Left lobe of liver (tissue), 2 donors: ENCODE results near the gene BBOX1. TPM values are rescaled to one million over a fixed set of nuclear protein-coding genes. Genes with fewer than 3 reads are reported as not detected.
A peak's percentile ranks its signal among the peaks of the same experiment; 100 is the strongest.

Experiments
- ATAC-seq: fragments of 200-7000 bp; cut with Tn5 transposase; one replicate; pipeline ENCODE4 v1.9.1; 2020; ENCODE audit warnings: mild to moderate bottlenecking, moderate library complexity
- DNase-seq: peaks from one replicate; pipeline ENCODE4 v3.0.0-alpha.2; 2020; ENCODE audit warnings: low spot score
- total RNA-seq: library from RNA; stranded (reverse); gene quantifications from one replicate; pipeline ENCODE4 v1.2.1, GENCODE V29; 2021
- donor health status: DM: no; HTN: no; CAD: no; lungs with moderate emphysema.
- donor health status: DM: no; HTN: yes; CAD: no.

The BBOX1 gene
- total RNA-seq, 1 donor from 2014 or later = 22.6 TPM

- peak; percentile 75 for ATAC-seq
- DNase-seq = no peak
Observed at GRCh38 chr11:27025312-27025955, 15.2 kb upstream of the BBOX1 start.

DNA sequence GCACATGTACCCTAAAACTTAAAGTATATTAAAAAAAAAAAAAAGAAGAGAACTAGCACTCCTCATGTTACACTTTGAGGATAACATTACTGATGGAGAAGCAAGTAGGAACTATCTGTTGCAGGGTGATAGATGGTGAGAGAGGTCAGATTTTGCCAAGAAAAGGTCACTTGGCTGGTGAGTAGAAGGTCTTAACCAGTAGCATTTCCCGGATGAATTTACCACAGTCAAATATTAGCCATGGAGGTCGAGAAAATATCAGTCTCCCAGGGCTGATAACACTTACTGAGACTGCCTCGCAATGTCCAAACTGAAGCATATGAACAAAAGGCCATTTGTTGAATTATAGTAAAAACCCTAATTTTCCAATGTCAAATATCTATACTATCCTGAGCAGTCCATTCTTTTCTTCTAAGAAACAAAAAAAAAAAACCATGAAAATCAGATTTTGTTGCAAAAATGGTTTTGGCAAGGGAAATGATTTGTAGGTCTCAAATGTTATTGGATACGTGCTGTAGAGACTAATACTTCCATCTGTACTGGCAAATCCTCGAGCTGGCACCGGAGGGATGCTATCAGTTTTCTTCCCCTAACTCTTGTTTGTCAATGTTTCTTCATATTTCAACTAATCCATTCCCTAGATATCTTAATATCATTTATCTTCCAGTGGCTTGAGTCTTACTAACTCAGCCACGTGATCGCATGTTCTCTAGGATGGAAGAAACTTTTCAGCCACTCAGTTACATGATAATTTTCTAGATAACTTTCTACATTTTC lies 14.5 kb upstream of the BBOX1 start:
- no peak for DNase-seq
- ATAC-seq = peak; percentile 81

DNA sequence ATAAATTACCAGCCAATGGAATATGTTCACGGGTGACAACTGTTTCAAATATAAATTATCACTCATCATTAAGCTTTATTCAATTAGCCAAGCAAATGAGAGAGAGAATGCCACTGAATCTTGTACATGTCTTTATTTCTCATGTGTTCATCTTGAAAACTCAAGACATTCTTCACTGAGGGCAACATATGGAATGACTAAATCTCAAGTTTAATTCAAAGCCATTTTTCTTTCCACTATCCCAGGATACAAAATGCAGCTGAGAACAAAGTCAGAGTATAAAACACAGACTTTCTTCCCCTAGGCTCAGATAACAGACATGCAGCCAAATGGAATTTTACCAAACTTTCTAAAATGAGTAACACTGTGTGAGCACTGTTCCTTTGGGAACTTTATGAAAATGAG lies 12.1 kb upstream of the BBOX1 start:
- ATAC-seq (peak; percentile 14), DNase-seq (no peak)

GRCh38 chr11:27029966-27030365 lies 10.6 kb upstream of the BBOX1 start:
- DNase-seq (no peak), ATAC-seq (no peak)

DNA sequence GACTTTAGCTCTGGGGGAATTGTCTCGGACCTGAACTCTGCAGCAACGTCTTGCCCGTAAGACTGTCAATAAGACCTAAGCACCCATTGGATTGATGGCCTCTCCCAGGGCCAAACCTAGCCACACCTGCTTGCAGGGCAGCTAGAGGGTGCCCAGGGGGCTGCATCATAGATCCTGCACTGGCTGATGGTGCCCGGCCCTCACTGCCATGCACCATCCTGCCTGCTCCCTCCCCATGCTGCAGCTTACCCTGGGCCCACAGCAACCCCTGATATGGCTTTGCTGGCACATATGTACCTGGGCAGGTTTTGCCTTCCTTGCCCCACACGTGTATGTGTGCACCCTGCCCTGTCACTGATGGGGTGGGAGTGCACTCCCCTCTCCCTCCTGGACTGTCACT lies 8.9 kb upstream of the BBOX1 start:
- ATAC-seq (no peak), DNase-seq (no peak)

GRCh38 chr11:27039873-27040272 lies 742 bp upstream of the BBOX1 start:
- ATAC-seq = peak; percentile 80
- DNase-seq = no peak

- DNase-seq = no peak
Observed at GRCh38 chr11:27041141-27041899, 705 bp downstream of the BBOX1 start.

DNA sequence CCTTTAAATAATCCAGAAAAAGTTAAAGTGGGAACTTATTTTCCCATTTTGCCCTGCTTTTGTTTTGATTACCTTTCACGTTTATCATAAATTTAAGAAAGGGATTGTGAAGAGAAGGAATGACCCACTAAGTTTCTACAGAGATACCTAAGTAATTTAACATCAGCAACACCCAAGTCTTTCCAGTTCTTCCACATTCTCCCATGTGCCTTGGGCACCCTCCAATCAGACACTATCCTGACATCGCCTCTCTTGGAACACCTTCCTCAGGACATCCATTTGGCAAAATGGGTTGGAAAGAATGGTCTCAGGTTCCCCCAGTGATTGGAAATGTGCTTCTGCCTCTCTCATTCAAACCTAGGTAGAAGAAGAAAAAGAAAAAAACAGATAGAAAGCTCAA lies 6.3 kb downstream of the BBOX1 start:
- no peak for ATAC-seq

More at GRCh38 chr11:27041141-27041899, 705 bp downstream of the BBOX1 start:
- peak; percentile 42 for ATAC-seq

DNA sequence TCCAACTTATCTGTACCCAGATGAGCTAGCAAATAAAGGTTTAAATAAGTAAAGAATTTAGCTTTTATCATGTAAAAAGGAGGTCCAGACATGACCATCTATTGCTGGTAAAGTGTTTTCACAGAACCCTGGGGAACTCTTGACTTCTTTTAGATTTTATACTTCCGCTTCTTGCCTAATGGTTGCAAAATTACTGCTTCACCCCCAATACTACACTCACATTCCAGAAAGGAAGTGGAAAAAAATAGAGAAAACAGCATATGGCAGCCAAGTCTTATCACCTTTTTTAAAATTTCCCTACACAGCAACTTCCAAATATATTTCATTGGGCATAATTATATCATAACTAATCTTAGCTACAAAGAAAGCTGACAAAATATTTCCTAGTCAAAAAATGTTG lies 12.1 kb downstream of the BBOX1 start:
- no peak for DNase-seq
- ATAC-seq = no peak

More for the DNA sequence above, 6.3 kb downstream of the BBOX1 start:
- no peak for DNase-seq

DNA sequence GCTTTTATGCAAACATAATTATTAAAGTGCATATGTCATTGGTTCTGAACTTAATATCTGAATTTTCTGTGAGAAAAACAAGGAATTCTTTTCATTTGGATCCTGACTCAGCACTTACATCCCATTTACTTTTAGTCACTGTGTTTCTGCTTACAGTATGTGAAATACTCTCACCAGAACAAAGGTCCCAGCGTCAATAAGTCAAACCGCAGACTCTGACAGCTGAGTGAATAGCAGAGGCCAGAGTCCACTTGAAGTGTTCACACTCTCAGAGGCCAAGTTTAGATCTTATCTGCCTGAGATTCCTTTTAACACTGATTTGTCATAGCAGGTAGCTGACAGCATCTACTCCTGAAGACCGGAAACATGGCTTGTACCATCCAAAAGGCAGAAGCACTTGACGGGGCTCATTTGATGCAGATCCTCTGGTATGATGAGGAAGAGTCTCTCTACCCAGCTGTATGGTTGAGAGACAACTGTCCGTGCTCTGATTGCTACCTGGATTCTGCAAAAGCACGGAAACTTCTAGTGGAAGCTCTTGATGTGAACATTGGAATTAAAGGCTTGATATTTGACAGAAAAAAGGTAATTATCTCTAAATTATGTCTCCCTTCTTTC lies 14.6 kb downstream of the BBOX1 start:
- ATAC-seq = peak; percentile 96
- peak; percentile 74 for DNase-seq

GRCh38 chr11:27057091-27057780 lies 16.6 kb downstream of the BBOX1 start:
- ATAC-seq = no peak
- DNase-seq = no peak

DNA sequence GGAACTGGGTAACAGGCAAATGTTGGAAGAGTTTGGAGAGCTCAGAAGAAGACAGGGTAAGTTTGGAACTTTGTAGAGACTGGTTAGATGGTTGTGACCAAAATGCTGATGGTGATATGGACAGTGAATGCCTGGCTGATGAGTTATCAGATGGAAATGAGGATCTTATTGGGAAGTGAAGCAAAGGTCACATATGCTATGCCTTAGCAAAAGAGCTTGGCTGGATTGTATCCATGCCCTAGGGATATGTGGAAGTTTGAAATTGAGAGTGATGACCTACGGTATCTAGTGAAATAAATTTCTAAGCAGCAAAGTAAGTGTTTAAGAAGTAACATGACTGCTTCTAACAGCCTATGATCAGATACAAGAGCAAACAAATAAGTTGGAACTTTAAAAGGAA lies 17.8 kb downstream of the BBOX1 start:
- ATAC-seq (no peak), DNase-seq (no peak)

- ATAC-seq (no peak), DNase-seq (no peak)
Observed at GRCh38 chr11:27059431-27059830, 18.8 kb downstream of the BBOX1 start.

DNA sequence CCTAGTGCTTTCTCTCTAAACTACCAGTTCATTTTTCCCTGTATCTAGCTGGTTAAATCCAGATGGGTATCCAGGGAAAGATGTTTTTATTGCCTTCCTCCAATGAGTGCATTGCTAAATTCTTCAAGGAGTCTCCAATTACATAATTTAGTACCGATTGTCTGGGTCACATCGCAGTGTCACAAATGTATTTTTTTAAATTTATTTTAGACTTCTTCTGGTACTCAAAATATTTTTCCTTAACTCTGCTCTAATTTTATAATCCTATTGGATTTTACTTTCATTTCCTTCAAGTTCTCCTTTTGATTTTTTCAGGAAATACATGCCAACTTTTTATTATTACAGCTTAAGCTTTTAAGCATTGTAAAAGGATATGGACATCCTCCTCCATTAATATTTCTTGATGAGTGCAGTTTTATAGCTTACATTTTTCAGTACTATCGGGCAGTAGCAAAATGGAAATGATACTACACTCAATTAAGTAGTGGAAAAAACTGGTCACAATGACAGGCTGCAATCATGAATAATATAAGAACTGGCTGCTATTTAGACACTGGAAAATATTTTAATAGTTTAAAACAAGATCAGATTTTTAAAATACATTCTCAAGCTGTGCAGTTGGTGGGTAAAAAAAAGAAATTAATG lies 20.3 kb downstream of the BBOX1 start:
- ATAC-seq (no peak), DNase-seq (no peak)

DNA sequence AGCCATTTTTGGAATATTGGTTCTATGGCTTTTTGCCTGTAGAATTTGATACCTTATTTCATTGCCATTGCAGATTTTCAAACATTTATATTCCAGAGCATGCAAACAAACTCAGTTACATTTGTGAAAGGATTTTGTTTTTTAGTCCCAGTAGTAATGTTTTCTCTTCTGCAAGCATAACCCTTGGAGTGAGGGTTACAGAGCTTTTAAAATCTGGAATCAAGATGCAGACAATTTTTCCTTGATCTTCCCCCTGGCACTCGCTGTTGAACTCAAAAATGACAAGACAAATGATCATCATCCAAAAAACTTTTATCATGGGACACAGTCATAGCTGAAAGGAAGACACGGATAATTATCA lies 20.8 kb downstream of the BBOX1 start:
- DNase-seq = no peak
- no peak for ATAC-seq

DNA sequence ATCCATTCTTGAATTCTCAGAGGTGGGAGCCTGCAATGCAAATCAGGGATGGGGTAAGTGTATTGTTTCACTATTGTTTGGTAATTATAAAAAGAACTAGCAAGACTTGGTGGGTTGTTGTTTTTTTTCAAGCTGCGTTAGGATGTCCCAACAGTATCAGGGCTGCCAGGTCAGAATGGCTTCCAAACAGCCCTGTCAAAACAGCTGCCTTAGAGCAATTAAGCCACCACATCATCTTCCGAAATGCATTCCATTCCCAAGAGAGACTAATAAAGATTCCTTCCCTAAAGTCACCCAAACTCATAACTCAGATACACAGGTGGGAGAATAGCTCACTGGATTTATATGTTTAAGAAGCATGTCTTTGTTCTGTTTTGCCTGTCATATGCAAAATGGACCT lies 23.5 kb downstream of the BBOX1 start:
- ATAC-seq (no peak), DNase-seq (no peak)

GRCh38 chr11:27075192-27075591 lies 34.6 kb downstream of the BBOX1 start:
- DNase-seq (no peak), ATAC-seq (no peak)

DNA sequence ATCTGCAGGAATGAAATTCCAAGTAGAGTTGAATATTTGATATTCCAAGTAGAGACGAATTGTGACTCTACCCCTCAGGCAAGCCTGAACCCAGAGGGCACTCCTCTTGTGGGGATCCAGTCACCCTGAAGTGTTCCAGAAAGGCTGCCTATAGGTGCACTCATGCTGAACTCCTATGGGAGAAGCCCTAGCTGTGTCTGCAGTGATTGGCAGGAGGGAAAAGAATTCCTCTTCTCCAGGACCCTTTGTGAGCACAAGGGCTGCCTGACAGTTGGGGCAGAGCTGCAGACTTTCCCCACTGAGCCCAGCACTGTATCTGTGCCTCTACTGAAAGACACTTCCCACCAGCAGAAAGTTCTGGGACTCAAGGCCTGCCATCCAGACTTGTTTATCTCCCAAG lies 35.0 kb downstream of the BBOX1 start:
- no peak for DNase-seq
- ATAC-seq = no peak

GRCh38 chr11:27076121-27076589 lies 35.5 kb downstream of the BBOX1 start:
- ATAC-seq (no peak), DNase-seq (no peak)

- ATAC-seq (no peak), DNase-seq (no peak)
Observed at GRCh38 chr11:27081056-27081455, 40.4 kb downstream of the BBOX1 start.
